ENCODE measurements around the gene MYDGF.

DNA sequence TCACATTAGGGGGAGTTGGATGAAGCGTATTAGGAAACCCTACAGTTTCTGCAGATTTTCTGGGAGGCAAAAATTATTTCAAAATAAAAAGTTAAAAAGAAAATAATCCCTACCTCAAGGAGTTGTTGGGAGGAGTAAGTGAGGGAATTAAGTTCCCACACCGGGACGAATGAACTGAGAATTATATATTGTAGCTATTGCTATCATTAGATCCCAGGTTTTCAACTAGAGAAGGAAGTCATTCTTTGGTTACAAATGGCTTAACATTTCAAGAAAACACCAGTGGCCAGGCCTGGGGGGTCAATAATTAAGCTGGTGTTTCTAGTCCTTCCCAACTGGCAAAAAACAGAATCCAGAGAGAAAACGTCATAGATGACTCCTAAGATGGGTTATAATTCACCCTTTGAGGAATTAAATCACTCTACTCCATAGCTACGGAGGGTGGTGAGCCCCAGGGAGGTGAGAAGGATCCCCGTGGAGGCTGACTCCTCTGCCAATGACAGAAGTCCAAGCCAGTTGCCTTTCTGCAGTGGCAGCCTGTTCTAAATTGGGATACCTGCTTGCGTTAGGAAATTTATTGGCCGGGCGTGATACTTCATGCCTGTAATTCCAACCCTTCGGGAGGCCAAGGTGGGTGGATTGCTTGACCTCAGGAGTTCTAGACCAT is 1.2 kb upstream of the MYDGF start:
- TF ChIP-seq, protein P1, sequence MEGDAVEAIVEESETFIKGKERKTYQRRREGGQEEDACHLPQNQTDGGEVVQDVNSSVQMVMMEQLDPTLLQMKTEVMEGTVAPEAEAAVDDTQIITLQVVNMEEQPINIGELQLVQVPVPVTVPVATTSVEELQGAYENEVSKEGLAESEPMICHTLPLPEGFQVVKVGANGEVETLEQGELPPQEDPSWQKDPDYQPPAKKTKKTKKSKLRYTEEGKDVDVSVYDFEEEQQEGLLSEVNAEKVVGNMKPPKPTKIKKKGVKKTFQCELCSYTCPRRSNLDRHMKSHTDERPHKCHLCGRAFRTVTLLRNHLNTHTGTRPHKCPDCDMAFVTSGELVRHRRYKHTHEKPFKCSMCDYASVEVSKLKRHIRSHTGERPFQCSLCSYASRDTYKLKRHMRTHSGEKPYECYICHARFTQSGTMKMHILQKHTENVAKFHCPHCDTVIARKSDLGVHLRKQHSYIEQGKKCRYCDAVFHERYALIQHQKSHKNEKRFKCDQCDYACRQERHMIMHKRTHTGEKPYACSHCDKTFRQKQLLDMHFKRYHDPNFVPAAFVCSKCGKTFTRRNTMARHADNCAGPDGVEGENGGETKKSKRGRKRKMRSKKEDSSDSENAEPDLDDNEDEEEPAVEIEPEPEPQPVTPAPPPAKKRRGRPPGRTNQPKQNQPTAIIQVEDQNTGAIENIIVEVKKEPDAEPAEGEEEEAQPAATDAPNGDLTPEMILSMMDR (IDR thresholded peaks at IDR 0.05; ENCODE audit: low read length) = no peak
- TF ChIP-seq EZH2 (optimal IDR thresholded peaks at IDR 0.05; ENCODE audit: low read depth, low read length) = no peak
- no peak for TF ChIP-seq EZH2phosphoT487 (IDR thresholded peaks at IDR 0.05; ENCODE audit: low read length)

All from MM.1S (cell line).